ENCODE data around the gene ARSJ. TPM values are rescaled to one million over a fixed set of nuclear protein-coding genes. Genes with fewer than 3 reads are reported as not detected.

Gene ARSJ
- total RNA-seq, 1 donor from 2014 or later = not detected

DNA sequence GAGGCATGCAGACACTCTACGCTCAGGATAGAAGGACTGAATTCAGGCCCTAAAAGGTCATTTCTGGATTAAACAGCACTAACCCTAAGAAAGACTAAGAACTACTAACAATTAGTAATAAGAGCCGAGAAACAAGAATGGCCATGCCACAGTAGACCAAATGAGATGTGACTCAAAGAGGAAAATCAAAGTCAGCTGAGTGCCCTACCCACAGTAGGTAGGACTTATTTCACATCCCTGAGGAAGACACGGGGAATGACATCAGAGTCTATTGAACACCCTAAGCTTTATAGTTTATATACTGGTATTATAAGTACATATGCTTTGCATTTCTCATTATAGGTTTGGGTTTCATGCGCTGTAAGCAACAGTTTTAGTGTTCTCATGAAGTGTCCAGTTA is 2.7 kb upstream of the ARSJ start:
- H3K27ac Mint-ChIP-seq = no peak overlapping the region
- H3K4me3 Mint-ChIP-seq = no peak overlapping the region
- POLR2A ChIA-PET = no interaction called here

DNA sequence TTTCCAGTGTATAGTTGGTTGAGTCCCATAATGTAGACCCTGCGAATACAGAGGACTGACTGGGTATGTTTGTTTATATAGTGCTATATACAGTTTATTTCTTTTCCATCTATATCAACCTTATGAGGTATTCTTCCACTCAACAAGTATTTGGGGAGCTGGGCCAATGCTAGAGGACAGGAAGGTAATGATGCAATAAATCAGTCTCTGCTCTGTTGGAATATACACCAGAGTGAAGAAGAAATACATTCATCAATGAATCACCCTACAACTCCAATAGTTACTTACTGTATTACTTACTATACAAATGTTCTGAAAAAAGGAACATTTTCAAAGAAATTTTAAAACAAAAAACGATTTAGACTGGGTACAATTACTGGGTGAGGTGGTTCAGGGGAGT is 2.1 kb upstream of the ARSJ start:
- Mint-ChIP-seq H3K4me1 (peaks cover 13% of the 10 kb centered on the region), H3K27ac (no peak overlapping the region), H3K4me3 (no peak overlapping the region), H3K27me3 (peaks cover 47% of the 10 kb centered on the region), H3K36me3 (ENCODE audit: low read depth) (no peaks in the 10 kb centered on the region), H3K9me3 (no peaks in the 10 kb centered on the region)
- intact Hi-C loops (cut with micrococcal nuclease) = no loop called here
- CTCF ChIA-PET = no interaction called here
- ATAC-seq (ENCODE audit: low read depth) (no peak), DNase-seq (no peak)
- TF ChIP-seq, protein P1, sequence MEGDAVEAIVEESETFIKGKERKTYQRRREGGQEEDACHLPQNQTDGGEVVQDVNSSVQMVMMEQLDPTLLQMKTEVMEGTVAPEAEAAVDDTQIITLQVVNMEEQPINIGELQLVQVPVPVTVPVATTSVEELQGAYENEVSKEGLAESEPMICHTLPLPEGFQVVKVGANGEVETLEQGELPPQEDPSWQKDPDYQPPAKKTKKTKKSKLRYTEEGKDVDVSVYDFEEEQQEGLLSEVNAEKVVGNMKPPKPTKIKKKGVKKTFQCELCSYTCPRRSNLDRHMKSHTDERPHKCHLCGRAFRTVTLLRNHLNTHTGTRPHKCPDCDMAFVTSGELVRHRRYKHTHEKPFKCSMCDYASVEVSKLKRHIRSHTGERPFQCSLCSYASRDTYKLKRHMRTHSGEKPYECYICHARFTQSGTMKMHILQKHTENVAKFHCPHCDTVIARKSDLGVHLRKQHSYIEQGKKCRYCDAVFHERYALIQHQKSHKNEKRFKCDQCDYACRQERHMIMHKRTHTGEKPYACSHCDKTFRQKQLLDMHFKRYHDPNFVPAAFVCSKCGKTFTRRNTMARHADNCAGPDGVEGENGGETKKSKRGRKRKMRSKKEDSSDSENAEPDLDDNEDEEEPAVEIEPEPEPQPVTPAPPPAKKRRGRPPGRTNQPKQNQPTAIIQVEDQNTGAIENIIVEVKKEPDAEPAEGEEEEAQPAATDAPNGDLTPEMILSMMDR (IDR thresholded peaks at IDR 0.05) = no peak
- POLR2A ChIA-PET = no interaction called here

More for the DNA sequence above, 2.7 kb upstream of the ARSJ start:
- Mint-ChIP-seq H3K27me3 (peaks cover 47% of the 10 kb centered on the region), H3K4me1 (peaks cover 13% of the 10 kb centered on the region), H3K36me3 (ENCODE audit: low read depth) (no peaks in the 10 kb centered on the region), H3K9me3 (no peaks in the 10 kb centered on the region)
- DNase-seq = no peak
- TF ChIP-seq, protein P1 (IDR thresholded peaks at IDR 0.05) = no peak
- intact Hi-C loops (cut with micrococcal nuclease) = no loop called here
- CTCF ChIA-PET = no interaction called here
- no peak for ATAC-seq (ENCODE audit: low read depth)

DNA sequence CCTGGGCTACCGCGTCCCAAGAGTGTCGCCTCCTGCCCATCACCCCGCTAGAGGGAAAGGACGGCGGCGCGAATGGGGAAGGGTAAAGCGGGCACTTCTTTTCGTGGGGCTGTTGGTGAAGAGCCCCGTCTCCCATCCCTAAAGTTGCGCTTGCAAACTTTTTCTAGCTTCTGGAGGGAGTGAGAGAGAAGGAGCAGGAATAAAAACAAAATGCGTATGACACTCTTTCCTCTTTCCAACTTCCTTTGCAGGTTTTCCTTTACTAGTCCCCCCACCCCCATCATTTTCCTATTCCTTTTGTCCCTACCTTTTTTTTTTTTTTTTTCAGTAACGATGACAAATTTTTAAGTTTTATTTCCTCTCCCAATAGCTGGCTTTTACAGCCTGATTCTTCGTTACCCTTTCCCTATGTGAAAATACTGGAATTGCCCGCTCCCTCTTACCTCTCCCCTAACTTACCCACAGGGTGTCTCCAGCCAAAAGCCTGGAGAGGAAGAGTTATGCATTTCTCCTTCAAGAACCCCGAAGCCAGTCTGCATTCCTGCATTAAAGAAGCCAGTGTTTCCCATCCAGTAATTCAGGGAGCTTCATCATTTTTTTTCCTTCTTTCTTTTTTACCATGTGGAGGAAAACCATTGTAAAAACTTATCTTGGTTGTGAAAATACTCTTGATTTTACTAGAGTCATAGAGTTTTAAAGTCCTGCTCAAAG is 613 bp upstream of the ARSJ start:
- CTCF ChIA-PET = no interaction called here
- Mint-ChIP-seq H3K4me3 (peak overlapping the region; percentile 36), H3K27ac (no peak overlapping the region), H3K27me3 (peaks cover 50% of the 10 kb centered on the region), H3K4me1 (peaks cover 13% of the 10 kb centered on the region), H3K36me3 (ENCODE audit: low read depth) (no peaks in the 10 kb centered on the region), H3K9me3 (no peaks in the 10 kb centered on the region)
- DNase-seq (no peak), ATAC-seq (ENCODE audit: low read depth) (no peak)
- POLR2A ChIA-PET = interaction anchor here (0.6 kb wide), 1 partner anchor 12 kb away, joined by 7 read pairs; no protein-coding TSS in a partner anchor
- TF ChIP-seq, protein P1 (IDR thresholded peaks at IDR 0.05) = no peak
- intact Hi-C loops (cut with micrococcal nuclease) = no loop called here

DNA sequence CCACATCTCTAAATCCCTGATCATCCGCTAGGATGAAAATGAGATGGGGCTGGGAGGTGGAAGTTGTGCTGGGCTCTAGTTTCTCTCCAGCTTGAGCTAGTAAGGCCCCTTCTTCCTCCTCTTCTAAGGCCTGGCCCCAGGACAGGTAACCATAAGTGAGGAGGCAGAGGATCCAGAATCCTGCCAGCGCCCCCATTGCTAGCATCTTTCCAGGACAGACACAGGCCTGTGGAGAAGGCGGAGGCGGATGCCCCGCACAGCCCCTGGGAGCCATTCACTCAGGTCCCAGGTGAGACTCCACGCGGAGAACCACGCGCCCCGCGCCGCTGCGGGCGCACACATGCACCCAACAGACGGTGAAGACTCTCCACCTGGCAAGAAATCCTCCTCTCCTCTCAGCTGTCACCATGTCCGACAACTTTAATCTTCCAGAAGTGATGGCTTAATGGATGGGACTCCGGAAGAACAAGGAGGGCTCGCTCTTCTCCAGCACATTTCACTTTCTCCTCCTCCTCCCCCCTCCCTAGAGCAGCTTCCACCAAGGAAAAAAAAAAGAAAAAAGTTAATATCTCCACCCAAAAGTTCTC is 793 bp downstream of the ARSJ start:
- intact Hi-C loops (cut with micrococcal nuclease) = no loop called here
- ATAC-seq (ENCODE audit: low read depth) = no peak

DNA sequence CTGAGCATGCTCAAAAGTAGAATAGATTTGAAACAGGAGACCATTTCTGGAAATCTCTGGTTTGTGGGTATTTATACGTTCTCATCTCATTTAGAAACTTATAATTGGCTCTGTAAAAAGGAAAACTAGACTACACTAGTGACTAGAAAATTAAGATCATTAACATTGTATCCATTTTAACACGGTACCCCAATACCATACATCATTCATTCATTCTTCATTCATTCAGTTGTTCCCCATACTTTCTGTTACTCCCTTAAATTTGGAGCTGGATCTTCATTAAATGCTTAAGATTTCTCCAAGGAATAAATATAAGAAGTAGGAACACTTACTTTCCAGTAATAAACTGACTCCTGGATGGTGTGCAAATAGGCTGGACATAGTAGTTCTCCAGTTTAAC is 1.3 kb downstream of the ARSJ start:
- TF ChIP-seq, protein P1 (IDR thresholded peaks at IDR 0.05) = no peak
- H3K4me3 Mint-ChIP-seq = no peak overlapping the region
- ChIA-PET CTCF (no interaction called here), POLR2A (no interaction called here)
- H3K4me1 Mint-ChIP-seq = peaks cover 13% of the 10 kb centered on the region
- H3K27ac Mint-ChIP-seq = no peak overlapping the region
- no peak for DNase-seq
- no peak for ATAC-seq (ENCODE audit: low read depth)
- intact Hi-C loops (cut with micrococcal nuclease) = no loop called here
- H3K9me3 Mint-ChIP-seq = peaks cover 8% of the 10 kb centered on the region
- H3K36me3 Mint-ChIP-seq (ENCODE audit: low read depth) = no peaks in the 10 kb centered on the region
- H3K27me3 Mint-ChIP-seq = peaks cover 54% of the 10 kb centered on the region

More for the DNA sequence above, 793 bp downstream of the ARSJ start:
- peaks cover 8% of the 10 kb centered on the region for H3K9me3 Mint-ChIP-seq
- no peak for DNase-seq
- no peaks in the 10 kb centered on the region for H3K36me3 Mint-ChIP-seq (ENCODE audit: low read depth)
- H3K27ac Mint-ChIP-seq = no peak overlapping the region
- peaks cover 13% of the 10 kb centered on the region for H3K4me1 Mint-ChIP-seq
- CTCF ChIA-PET = no interaction called here
- TF ChIP-seq, protein P1 (IDR thresholded peaks at IDR 0.05) = no peak
- peaks cover 57% of the 10 kb centered on the region for H3K27me3 Mint-ChIP-seq
- no peak overlapping the region for H3K4me3 Mint-ChIP-seq
- POLR2A ChIA-PET = no interaction called here

Measured in activated B cell treated with CpG ODN at 0.5 μM for 24 hours (primary cell).